VCaP (cell line): ENCODE data around the gene PDE4D.

Experiments
- H3K27ac ChIP-seq: fragments of 450-650 bp; 2 replicates; pipeline ENCODE4 v1.5.1; 2017
- CTCF ChIP-seq: fragments of 450-650 bp; conservative IDR thresholded peaks from 2 replicates; pipeline ENCODE4 v1.5.1; 2017; ENCODE audit warnings: mild to moderate bottlenecking, moderate library complexity

The PDE4D gene

DNA sequence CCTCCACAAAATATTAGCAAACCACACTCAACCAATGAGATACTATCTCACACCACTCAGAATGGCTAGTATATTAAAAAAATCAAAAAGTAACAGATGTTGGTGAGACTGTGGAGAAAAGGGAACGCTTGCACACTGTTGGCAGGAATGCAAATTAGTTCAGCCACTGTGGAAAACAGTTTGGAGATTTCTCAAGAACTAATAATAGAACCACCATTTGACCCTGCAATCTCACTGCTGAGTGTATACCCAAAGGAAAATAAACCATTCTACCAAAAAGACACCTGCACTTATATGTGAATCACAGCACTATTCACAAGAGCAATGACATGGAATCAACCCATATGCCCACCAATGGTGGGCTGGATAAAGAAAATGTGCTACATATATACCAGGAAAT, 393.5 kb downstream of the PDE4D start:
- H3K27ac ChIP-seq, result no peak overlapping the region
- TF ChIP-seq CTCF, result no peak

- no peak for TF ChIP-seq CTCF
- H3K27ac ChIP-seq, result no peak overlapping the region
Measured at GRCh38 chr5:59497207-59497606, 396.3 kb downstream of the PDE4D start.

GRCh38 chr5:59496524-59497134, 396.9 kb downstream of the PDE4D start:
- peak; percentile 69 for TF ChIP-seq CTCF
- no peak overlapping the region for H3K27ac ChIP-seq

DNA sequence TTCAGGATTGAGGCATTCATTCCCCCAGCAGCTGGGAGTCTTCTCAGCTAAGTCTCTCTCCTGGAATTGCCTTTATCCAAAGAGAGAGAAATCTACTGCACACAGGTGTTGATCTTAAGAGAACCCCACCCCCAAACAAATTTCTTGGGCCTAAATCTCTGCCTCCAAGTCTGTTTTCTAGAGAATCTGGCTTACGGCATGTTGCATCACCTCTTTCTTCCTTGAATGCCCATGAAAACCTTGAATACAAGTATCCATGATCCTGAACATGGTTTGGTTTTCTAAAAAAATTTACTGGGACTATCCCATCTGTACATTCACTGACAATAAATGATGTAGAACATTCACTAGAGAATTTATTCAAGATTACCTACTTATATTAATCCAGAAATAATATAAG, 401.6 kb downstream of the PDE4D start:
- no peak overlapping the region; the same call in 1 of the 2 replicates for H3K27ac ChIP-seq
- no peak for TF ChIP-seq CTCF

DNA sequence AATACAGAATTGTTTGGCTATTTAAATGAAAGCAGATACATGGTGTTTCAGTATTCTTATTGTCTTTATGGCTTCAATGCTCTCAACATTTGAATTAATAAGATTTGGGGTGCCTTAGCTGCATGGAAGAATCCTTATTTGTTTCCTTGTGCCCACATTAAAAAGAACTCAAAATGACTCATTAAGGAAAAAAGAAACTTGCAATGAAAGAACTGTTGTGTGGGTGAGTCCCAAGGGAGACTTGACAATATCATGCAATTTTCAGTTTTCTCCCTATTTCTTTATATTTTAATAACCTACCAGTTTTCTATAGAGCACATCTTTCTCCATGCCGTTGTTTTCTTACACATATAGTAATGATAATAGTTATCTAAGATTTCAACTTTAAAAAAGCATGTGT, 404.0 kb downstream of the PDE4D start:
- no peak for TF ChIP-seq CTCF
- H3K27ac ChIP-seq, result peak overlapping the region; percentile 88

- TF ChIP-seq CTCF, result no peak
- H3K27ac ChIP-seq, result peak overlapping the region; percentile 88
Measured at GRCh38 chr5:59487772-59488729, 405.5 kb downstream of the PDE4D start.

- H3K27ac ChIP-seq, result peak overlapping the region; percentile 88
Measured at GRCh38 chr5:59487068-59487686, 406.3 kb downstream of the PDE4D start.

More at GRCh38 chr5:59487068-59487686, 406.3 kb downstream of the PDE4D start:
- no peak for TF ChIP-seq CTCF
